ENCODE data around the gene RUNX1.

Gene RUNX1

DNA sequence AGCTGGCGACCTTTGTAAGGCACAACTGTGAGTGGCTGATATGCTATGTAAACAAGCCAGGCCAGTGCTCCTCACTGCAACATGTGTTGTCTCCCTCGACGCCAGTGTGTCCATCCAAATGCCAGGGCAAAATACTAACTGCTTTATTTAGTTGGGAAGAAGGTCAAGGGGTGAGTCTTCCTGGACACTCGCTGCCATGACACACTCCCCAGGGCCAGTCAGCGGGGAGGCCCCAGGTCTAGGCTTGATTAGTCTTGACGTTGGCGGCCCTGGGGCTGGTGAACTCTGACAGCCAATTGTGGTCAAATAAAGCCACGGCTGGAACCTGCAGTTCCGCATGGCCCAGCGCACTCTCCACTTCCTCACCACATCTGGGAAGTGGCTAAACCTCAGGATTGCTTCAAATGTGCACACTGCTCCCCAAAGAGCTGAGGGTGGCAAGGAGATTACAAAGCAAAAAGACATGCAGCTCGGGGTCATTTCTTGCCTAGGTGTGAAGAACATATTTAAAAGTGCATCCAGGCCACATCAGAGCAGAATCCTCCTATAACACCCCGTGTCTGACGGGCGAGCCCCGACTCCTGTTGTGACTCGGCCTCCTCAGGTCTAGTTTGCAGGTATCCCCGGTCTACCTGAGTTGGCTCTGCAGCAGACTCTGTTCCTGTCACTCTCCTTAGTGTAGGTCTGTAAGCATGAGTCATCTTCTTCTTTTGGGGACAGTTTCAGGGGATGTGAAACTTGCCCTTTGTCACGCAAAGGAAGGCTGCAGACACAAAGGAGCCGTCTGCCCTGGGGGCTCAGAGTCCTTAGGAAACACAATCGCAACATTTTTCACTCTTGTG, 183.5 kb downstream of the RUNX1 start:
- DNase-seq (ENCODE audit: extremely low read depth in 1 of 2, low read depth in 1 of 2) = peak in 1 of 2 donors; percentile 17

DNA sequence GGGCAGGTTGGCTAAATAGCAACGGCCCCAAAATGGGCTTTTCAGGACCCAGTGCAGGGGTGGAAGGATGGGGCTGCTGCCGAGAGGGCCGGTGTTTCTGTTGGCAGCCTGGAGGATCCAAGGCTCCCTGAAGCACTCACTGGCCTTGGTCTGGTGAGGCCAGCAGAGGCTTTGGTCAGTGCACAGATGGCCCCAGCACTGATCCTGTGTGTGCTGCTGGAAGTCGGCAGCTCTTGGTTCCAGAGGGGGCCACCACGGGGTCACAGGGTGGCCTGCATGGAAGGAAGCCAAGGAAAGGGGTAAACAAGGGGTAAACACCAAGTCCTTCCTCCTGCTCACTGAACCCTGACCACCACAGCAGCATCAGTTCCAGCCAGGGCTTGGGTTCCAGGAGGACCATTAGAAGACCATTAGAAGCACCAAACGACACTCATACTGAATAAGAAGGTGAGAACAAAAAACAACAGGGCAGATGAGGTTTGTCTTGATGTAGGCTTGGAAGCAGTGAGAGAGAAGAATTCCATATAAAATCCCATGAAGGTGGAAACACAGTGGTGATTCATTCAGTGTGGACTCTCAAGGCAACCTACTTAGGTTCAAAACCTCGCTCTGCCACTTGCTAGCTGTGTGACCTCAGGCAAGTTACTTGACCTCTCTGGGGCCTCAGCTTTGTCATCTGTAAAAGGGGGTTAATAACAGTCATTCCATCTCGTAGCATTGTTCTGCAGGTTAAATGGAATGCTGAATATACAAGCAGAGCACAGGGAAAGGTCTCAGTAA, 184.5 kb downstream of the RUNX1 start:
- no peak for DNase-seq (ENCODE audit: extremely low read depth in 1 of 2, low read depth in 1 of 2)

DNA sequence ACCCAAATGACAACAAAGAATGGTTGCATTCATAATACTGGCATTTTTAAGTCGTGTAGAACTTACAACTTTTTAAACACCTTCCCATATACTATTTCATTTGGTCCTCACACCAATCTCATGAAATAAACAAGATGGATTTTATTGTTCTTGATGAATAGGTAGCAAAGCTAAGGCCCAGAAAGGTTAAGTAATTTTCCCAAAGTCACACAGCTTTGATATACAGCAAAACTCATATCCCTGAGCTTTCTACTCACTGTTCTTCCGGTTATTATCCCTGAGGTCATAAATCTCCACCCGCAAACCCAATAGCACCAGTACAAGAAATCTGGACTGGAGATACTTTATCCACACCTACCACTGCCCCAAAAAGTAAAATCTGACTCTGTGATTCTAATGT, 186.2 kb downstream of the RUNX1 start:
- no peak for DNase-seq (ENCODE audit: extremely low read depth in 1 of 2, low read depth in 1 of 2)

DNA sequence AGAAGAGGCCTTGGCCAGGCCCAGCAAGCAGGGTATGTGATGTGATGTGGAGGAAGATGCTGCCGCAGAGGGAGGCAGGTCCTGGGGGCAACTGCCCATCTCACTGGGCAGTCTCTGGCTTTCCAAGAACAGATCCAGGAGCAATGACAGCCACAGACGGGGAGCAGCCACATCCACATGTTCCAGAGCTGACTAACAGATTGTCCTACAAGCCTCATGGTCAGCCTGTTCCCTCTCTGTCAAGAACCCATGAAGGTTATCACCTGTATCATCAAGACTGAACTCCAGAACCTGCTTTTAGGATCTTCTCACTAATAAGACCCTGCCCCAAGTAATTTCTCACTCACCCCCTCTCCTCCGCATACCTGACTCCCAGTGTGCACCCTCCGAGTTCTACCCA, 187.8 kb downstream of the RUNX1 start:
- no peak for DNase-seq (ENCODE audit: extremely low read depth in 1 of 2, low read depth in 1 of 2)

DNA sequence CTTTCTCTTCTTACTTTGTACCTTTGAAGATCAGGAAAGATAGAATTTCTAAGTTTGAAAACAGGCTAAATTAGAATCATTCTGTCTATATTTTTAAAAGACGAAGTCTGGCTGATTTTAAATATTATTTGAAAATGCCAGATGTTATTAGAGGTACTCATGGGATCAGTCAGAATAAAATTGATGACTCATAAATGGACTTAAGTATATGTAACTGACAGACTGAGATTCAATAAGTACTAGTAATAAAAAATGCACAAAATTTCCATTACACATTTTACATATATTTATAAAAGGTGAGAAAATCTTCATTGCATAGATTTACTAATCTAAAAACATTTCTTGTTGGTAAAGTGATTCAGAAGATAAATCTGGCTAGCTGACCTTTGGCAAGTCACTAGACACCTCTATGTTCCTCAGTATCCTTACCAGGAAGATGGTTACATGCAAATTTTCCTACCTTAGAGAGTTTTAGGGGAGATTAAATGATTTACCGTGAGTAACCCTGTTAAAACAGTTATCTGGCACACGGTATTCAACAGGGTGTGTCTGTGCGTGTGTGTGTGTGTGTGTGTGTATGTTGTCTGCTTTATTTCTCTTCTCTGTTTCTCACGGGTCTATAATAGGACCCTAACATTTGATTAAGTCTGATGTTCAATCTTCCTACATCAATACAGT, 189.0 kb downstream of the RUNX1 start:
- DNase-seq (ENCODE audit: extremely low read depth in 1 of 2, low read depth in 1 of 2) = no peak

DNA sequence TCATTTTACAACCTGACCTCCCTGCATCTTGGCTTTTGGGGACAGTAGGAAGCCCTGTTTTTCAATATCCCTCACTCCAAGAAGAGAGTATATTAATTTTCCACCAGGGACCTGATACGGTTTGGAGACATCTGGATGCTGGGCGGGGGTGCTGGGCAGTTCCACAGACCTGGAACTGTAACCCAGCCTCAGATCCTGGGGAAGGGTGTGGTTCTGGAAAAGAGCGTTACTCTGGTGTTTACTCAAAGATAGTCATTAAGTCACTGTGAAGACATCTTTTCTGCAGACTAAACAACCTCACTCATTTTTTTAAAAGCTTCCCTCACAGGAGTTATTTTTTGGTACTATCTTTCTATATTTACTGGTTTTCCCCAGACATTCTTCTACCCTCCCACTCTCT, 190.5 kb downstream of the RUNX1 start:
- DNase-seq (ENCODE audit: extremely low read depth in 1 of 2, low read depth in 1 of 2) = no peak

DNA sequence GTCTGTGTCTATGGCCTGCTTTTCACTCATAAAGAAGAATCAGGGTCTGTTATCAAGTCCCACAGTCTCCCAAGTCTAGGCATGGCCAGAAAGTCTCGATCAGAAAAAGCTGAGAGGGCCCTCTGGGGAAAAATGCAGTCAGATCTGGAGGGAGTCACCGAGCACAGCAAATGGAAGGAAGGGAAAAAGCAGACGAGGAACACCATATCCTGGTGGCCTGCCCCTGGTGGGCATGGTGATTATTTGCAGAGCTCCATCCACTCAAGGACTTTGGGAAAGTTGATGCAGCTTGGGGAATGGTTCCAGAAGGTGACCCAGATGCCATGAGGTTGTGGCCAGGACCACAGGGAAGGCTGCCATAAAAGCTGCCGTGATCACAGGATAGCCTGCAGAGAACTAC, 191.2 kb downstream of the RUNX1 start:
- DNase-seq (ENCODE audit: extremely low read depth in 1 of 2, low read depth in 1 of 2) = no peak

DNA sequence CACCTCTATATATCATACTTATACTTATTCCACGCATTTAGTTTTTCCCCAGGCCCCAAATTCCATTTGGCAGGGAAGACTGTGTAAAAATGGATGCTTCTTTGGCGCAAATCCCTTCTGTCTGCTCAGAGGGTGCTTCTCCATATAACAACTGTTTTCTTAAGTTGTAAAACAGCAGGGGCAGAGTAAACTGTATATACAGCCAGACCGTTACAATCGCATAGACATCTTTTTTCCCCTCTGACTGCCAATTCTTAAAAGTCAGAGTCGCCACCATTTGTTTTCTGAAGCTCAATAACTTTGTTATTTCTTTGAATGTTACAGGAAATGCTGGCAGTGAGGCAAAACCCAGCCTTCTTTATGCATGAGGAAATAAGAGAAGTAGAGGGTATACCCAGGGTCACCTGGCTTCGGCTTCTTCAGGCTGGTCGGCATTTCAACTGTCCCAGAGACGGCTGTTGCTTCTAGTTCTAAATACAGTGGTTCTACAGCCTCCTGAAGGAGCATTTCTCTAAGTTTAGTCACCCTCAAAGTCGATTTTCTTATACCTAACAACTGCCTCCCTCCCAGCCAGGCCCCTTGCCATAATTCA, 191.9 kb downstream of the RUNX1 start:
- no peak for DNase-seq (ENCODE audit: extremely low read depth in 1 of 2, low read depth in 1 of 2)

DNA sequence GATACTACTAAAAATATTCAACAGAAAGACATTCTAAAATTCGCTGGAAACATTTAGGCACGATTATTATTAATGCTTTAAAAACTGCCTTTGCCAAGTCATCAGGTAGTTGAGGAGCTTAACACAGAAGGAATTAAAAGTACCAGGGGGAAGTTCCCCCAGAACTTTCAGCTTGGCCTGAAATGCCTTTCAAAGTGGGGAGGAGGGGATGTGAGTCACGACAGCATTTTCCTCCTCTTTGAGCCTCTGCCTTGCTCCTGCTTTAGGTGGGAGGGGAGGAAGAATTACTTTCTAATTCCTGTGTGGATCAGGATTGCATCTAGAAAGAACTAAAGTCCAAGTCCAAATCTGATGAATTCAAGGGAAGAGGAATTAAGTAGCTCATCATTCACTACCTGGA, 196.7 kb downstream of the RUNX1 start:
- DNase-seq (ENCODE audit: extremely low read depth in 1 of 2, low read depth in 1 of 2) = no peak

DNA sequence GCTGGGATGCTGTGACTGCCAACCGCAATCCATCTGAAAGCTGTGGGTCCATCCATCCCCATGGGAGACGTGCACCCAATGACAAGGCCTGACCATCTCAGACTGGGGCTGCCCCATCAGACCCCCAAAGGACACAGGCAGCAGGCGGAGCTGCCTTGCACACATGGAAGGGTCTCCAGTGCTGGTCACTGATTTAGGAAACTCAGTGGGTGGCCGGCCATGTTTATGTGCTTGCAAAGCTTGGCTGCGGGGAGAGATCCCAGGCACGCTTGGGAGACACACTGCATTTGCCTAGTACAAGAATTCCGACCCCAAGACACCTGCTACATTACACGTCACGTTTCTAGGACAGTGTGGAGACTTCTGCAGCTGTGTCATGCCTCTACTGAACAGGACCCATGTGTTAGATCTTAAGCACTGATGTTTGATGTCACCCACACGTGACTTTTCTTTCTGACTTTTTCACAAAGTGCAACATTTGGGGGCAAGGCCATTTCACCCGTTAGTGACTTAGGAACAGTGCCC, 198.9 kb downstream of the RUNX1 start:
- DNase-seq (ENCODE audit: extremely low read depth in 1 of 2, low read depth in 1 of 2) = no peak

DNA sequence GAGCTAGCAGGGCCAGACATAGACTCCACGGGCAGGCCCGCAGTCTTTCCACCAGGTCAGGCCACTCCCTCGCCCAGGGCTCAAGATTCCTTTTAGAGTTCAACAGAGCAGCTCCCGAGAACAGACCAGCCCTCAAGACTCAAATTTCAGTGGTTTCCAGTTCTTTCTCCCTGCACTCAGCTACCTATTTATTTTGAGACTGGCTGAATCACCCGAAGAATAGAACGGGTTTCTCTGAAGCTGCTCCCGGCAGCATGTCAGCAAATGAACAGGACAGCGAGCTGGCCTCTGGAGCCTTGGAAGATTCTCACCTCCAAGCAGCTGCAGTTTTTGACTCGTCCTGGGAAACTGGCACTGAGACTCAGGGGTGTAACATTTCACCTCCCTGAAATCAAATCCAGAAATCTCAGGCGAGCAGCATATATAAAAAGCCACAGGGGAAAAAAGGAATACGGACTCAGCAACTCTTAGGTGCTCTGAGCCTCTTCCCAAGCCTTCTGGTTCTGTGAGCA, 202.4 kb downstream of the RUNX1 start:
- no peak for DNase-seq (ENCODE audit: extremely low read depth in 1 of 2, low read depth in 1 of 2)

DNA sequence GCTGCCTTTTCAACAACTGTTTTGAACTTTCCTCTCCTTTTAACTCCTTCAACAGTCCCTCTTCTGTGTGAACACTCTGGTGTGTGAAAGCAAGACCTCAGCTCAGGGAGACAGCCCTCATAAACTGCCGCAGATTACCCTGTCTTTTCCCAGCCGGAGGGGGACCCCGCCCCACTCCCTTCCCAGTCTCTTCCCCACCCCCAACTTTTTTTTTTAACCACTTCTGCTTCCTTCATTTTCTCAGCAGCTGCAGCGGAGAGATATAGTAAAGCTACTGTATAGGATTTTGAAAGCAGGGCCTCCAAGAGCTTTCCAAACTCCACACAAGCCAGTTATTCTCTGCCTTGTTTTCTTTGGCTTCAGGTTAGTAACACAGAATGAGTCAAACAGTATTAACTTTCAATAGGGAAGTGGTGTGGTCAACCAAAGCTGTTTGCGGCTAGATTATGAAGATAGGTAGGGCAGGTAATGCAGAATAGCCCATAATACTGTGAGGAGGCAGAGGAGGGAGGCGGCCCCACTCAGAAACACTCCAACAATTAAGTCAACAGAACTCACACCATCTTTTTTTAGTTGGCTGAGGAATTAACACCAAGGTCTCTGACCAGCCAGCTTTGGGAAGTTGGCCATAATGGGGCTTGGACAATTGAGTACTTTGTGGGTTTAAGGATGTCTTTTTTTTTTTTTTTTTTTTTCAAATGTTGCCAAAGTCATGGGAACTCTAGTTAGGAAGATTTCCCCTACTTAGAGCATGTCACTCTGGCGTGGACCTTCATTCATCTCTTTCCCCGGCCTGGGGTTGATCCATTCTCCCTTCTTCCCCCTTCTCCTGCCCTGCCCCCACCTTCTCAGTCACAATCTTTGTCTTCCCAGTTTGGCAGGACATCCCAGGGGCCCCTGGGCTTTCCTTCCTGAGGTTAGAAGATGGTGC, 203.3 kb downstream of the RUNX1 start:
- DNase-seq (ENCODE audit: extremely low read depth in 1 of 2, low read depth in 1 of 2) = peak in 1 of 2 donors; percentile 34

DNA sequence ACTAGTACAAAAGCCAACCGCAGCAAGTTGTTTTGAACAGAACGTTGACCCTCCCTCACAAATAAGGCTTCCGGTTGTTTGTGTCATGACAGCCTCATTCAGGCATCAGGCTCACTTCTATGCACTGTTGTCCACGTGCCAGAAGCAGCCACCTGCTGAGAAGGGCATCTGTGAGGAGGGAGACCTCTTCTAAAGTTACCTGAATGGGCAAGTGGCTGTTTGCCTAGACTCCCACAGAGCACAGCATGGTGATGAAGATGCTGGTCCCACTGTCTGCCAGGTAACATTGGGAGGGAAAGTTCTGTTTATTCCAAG, 204.2 kb downstream of the RUNX1 start:
- no peak for DNase-seq (ENCODE audit: extremely low read depth in 1 of 2, low read depth in 1 of 2)

DNA sequence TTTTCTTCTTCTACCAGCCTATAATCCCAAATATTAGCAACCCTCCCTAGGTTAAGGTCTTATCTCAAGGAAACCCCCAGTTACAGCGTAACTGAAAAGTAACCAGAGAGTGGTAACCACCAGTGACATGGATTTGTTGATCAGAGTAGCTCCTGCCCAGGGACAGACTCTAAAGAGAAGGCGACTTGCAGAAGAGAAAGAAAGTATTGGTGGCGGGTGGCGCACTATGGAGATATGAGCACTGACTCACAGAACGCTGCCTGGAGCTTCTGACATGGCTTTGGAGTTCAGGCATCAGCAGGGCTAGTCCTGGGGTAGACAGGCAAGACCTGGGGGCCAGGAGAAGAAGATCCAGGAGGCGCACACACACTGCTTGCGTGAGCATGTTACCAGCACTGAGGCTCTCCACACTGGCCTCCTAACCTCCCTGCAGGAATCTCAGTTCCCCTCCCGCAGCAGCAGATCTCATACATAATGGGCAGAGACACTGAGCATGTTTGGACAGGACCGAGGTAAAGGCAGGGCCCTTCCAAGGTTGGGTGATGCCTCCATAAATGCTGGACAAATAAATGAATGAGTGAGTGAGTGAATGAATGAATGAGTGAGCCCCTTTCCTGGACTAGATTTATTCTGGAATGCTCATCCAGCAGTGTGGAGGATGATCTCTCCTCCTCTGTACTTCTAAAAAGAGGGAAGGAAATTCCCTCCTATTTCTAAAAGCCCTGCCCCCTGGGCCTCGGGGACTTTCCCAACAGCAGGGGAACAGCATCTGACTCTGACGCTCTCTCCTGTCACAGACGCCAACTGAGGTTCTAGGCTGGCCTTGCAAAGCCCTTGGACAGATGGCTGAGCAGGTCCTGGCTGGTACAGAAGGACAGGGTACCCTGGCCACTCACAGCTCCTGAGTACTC, 204.8 kb downstream of the RUNX1 start:
- DNase-seq (ENCODE audit: extremely low read depth in 1 of 2, low read depth in 1 of 2) = no peak

DNA sequence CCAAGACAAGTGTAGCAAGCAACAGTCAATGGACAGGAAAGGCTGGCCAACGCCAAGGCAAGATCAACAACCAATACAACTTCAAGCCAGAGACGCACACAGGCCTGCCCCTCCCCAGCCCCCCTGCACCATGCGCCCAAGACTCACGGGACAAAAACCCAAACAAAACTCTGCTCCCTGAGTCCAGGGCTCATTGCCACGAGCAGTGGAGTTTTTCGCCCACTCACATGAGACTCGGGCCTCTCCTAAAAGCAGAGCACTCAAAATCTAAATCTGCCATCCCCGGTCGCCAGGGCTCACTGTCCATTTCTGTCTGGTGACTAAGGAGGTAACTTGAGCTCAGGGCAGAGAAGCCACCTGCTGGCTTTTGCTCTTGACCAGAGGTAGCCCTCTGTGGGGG, 205.5 kb downstream of the RUNX1 start:
- no peak for DNase-seq (ENCODE audit: extremely low read depth in 1 of 2, low read depth in 1 of 2)

DNA sequence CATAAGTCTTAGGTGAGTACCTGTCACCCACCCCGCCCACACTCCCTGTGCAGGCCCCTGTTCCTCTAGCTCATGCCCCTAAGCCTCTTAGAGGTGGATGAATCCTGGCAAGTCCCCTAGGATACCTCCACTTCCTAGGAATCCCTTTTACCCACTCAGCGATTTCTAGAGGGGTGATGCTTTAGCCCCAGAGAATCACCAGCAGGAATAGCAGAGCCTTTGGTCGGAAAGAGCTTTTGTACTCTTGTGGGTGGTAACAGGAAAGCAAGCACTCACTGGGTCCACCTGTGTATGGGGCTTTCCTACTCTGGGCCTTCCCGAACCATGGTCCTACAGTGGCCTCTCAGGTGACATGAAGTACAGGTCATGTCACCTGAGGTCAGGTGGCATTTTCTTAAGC, 207.9 kb downstream of the RUNX1 start:
- DNase-seq (ENCODE audit: extremely low read depth in 1 of 2, low read depth in 1 of 2) = no peak

DNA sequence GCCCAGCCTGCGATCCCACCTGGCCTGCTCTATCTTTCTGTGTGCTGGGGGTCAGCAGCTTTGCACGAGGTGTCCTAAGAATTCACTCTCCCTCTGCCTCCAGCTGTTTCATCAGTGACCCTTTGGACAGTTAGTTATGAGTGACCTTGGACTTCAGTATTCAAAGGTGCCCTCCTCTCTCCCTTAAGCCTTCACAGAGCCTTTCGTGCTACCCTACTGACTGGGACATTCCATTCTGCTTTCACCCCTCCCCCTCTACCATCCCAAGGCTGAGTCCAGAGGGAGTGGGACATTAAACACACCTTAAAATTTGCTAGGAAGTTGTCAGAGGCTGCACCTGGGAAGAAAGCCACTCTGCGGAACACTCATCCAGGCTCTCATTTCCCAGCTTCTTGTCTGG, 208.4 kb downstream of the RUNX1 start:
- DNase-seq (ENCODE audit: extremely low read depth in 1 of 2, low read depth in 1 of 2) = no peak

DNA sequence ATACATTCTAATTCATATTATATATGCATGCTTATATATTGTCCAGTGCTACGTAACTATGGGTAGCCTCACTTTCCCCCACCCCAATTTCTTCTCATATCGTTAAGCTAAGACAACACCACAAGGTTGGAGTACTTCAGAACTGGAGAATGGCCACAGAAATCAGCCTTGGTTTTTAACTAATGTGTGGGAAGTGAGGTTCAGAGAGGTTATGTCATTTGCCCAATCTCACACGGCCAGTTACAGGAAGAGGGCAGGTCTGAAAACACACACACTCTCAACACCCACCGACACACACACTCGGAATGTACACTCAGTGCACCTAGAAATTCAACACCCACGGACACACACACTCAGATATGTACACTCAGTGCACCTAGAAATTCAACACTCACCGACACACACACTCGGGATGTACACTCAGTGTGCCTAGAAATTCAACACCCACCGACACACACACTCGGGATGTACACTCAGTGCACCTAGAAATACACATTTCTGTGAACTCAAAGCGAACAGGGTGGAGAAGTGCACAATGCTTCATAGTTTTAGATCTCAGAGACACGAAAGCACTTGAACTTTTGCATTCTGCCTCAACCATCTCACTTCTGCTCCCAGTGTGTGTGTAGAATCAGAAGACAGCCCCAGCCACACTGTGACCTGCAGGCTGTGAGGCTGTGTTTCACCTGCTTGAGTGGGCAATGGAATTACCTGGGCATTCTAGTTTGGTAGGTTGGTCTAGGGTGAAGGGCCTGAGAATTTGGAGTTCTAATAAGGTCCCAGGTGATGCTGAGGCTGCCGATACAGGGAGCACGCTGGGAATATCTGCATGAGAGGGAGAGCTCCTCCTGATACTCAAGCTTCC, 209.9 kb downstream of the RUNX1 start:
- no peak for DNase-seq (ENCODE audit: extremely low read depth in 1 of 2, low read depth in 1 of 2)
